Measurements from ENCODE around the gene KRTAP10-3. TPM values are rescaled to one million over a fixed set of nuclear protein-coding genes. Genes with fewer than 3 reads are reported as not detected.
A peak's percentile ranks its signal among the peaks of the same experiment; 100 is the strongest.

KRTAP10-3 gene
- total and polyA plus RNA-seq, 3 experiments from 2014 or later: not detected

DNA sequence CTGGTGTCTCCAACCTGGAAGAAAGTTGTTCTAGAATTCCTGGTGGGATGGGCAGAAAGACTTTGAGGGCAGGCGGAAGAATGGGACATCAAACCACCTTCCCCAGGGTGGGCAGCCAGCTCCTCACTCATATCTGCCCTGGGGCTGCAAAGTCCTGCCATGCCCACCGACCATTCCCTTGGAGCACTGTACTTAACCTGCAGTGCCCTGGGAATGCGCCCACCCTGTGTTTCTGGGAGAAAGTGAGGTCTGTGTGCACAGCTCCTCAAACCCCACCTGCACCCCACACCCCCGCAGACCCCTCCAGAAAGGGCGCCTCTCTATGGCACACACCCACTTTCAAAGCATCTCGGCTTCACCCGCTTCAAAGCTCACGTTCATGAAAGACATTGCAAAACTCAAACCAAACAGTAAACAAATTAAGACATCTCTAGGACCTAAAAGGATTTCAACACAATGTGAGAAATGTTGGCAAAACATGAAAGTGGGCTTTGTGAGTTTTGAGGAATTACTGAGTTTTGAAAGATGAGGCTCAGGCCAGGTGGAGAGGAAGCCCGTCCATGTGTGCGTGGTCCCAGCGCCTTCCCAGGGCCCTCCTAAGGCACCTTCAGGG, 43.7 kb downstream of the KRTAP10-3 start:
- H3K4me1 Mint-ChIP-seq: peaks cover 0 to 6% (median 0%) of the 10 kb centered on the region in 3 donors

DNA sequence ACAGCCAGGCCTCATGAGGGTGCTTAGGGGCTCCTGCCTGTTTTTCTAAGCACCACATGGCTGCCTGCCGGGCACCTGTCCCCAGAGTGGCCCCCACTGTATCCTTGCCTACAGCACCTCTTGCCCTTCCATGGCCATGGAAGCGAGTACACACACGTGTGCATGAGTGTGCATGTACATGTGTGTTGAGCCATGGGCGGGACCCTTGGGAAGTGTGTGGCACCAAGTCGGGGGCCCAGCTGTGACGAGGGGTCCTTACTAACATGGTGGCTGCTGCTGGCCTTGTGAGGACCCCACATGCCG, 44.4 kb downstream of the KRTAP10-3 start:
- ChIA-PET POLR2A (no interaction called here), CTCF (interaction anchor here (0.7 to 2.2 kb wide), 3 partner anchors 33 to 279 kb away, joined by 3 to 7 read pairs (median 5); no protein-coding TSS in a partner anchor)
- peak overlapping the region in 1 of 8 donors; percentile 47 for H3K27ac Mint-ChIP-seq
- no peaks in the 10 kb centered on the region for H3K9me3 ChIP-seq (ENCODE audit: low read length)
- H3K4me1 Mint-ChIP-seq: peaks cover 0 to 6% (median 0%) of the 10 kb centered on the region in 3 donors
- H3K4me1 ChIP-seq (ENCODE audit: insufficient read depth, low read length): peaks cover 11% of the 10 kb centered on the region
- no peak overlapping the region for H3K4me3 Mint-ChIP-seq
- no peaks in the 10 kb centered on the region for H3K9me3 Mint-ChIP-seq
- DNase-seq: peak in 1 of 5 donors; percentile 36
- H3K27ac ChIP-seq (ENCODE audit: low read depth, low read length): no peak overlapping the region
- no peaks in the 10 kb centered on the region for H3K27me3 Mint-ChIP-seq
- no peaks in the 10 kb centered on the region for H3K27me3 ChIP-seq (ENCODE audit: insufficient read depth, low read length, poor library complexity, severe bottlenecking)
- no peaks in the 10 kb centered on the region for H3K36me3 ChIP-seq (ENCODE audit: insufficient read depth, low read length)
- H3K4me3 ChIP-seq (ENCODE audit: low read length): no peak overlapping the region
- H3K36me3 Mint-ChIP-seq: no peaks in the 10 kb centered on the region

More for the DNA sequence above, 43.7 kb downstream of the KRTAP10-3 start:
- CTCF ChIA-PET: interaction anchor here (0.7 to 2.2 kb wide), 4 partner anchors 33 to 278 kb away, joined by 3 to 7 read pairs (median 4); no protein-coding TSS in a partner anchor
- POLR2A ChIA-PET: no interaction called here
- H3K9me3 Mint-ChIP-seq: no peaks in the 10 kb centered on the region
- H3K4me1 ChIP-seq (ENCODE audit: insufficient read depth, low read length): peaks cover 11% of the 10 kb centered on the region
- no peaks in the 10 kb centered on the region for H3K9me3 ChIP-seq (ENCODE audit: low read length)
- no peak overlapping the region for H3K4me3 ChIP-seq (ENCODE audit: low read length)
- H3K27me3 ChIP-seq (ENCODE audit: insufficient read depth, low read length, poor library complexity, severe bottlenecking): no peaks in the 10 kb centered on the region
- peak overlapping the region in 2 of 8 donors; percentile 32 to 79 for H3K27ac Mint-ChIP-seq
- no peaks in the 10 kb centered on the region for H3K36me3 ChIP-seq (ENCODE audit: insufficient read depth, low read length)
- no peaks in the 10 kb centered on the region for H3K27me3 Mint-ChIP-seq
- no peaks in the 10 kb centered on the region for H3K36me3 Mint-ChIP-seq
- no peak overlapping the region for H3K4me3 Mint-ChIP-seq
- peak in 1 of 5 donors; percentile 9 for DNase-seq
- H3K27ac ChIP-seq (ENCODE audit: low read depth, low read length): no peak overlapping the region

DNA sequence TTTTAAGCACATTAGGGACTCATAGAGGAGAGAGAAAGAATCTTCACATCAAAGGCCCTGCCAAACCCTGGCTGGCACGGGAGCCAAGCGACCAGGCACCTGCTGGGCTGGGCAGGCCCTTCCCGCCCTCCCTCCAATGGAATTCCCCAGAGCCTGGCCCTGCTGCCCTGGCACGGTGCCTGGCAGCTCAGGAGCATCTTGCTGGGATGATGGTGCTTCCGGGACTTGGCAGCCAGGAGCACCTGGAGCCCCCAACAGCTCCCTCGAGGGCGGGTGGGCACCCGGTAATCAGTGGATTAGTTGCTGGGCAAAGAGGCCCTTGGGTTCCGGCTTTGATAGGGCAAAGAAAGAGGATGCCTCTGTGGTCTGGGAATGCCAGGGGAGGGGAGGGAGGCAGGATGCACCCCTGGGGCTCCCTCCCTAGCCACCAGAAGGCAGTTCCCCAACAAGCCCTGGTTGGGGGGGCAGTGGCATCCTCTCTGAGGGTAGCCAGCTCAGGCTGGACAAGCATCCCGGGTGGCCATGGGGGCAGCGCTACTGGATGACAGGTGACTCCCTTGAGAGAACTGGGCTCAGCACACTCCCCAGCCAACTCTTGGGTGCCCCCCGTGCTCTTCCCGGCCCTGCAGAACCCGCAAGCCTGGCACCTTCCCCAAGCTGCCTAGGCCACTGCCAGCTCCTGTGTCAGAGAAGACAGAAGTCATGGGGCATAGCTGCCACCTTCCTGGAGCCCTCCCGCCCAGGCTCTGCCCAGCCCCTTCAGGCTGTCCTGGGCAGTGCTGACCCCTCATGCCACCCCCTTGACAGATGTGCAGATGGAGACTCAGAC, 45.0 kb downstream of the KRTAP10-3 start:
- Histone ChIP-seq H3K36me3 (ENCODE audit: insufficient read depth, low read length) (no peaks in the 10 kb centered on the region), H3K9me3 (ENCODE audit: low read length) (no peaks in the 10 kb centered on the region), H3K4me1 (ENCODE audit: insufficient read depth, low read length) (peaks cover 11% of the 10 kb centered on the region), H3K27ac (ENCODE audit: low read depth, low read length) (no peak overlapping the region), H3K27me3 (ENCODE audit: insufficient read depth, low read length, poor library complexity, severe bottlenecking) (no peaks in the 10 kb centered on the region), H3K4me3 (ENCODE audit: low read length) (no peak overlapping the region)
- peaks cover 0 to 6% (median 0%) of the 10 kb centered on the region in 3 donors for H3K4me1 Mint-ChIP-seq
- H3K27ac Mint-ChIP-seq: no peak overlapping the region
- CTCF ChIA-PET: interaction anchor here (1.4 to 6.1 kb wide), 2 partner anchors 228 to 280 kb away, joined by 3 to 134 read pairs; no protein-coding TSS in a partner anchor
- no peak overlapping the region for H3K4me3 Mint-ChIP-seq
- POLR2A ChIA-PET: no interaction called here
- no peaks in the 10 kb centered on the region for H3K9me3 Mint-ChIP-seq
- H3K27me3 Mint-ChIP-seq: no peaks in the 10 kb centered on the region
- no peaks in the 10 kb centered on the region for H3K36me3 Mint-ChIP-seq
- peak in 1 of 5 donors; percentile 39 for DNase-seq

DNA sequence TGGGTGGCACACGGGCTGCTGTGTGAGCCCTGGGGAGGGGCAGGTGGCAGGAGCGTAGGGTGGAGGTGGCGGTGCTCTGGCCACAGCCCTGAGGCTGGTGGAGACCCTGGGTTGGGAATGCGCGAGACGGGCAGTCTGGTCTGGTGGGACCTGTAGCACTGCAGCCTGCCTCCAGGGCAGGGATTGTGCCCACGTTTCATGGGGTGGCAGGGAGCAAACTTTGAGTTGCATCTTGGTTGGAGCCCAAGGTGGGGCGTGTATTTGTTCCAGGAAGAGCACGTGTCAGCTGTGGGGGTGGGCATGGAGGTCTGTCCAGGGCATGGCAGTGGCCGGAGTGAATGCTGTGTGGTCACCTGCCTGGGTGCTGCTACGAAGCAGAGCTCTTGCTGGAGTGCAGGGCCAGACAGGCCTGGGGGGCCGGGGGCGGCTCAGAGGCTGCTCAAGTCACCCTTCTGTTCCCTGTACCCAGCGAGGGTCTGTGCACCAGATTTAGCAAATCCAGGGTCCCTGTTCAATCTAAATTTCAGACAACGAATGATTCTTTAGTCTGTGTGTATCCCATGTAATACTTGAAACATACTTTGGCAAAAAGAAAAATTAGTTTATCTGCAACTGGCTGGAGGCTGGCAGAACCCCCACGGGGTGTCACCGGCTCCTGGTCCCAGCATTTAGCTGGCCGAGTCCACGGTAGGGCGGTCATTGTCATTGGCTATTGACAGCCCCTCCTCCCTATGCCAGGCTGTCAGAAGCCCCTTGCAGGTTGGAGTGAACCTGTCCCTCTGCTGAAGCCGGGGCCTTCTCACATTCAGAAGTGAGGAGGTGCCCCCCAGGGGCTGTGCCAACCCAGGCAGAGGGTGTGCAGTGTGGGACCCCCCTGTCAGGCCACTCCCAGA, 45.9 kb downstream of the KRTAP10-3 start:
- ChIA-PET CTCF (interaction anchor here (1.4 to 6.1 kb wide), 2 partner anchors 228 to 281 kb away, joined by 3 to 134 read pairs; no protein-coding TSS in a partner anchor), POLR2A (no interaction called here)
- H3K4me1 Mint-ChIP-seq: peaks cover 0 to 6% (median 0%) of the 10 kb centered on the region in 3 donors

DNA sequence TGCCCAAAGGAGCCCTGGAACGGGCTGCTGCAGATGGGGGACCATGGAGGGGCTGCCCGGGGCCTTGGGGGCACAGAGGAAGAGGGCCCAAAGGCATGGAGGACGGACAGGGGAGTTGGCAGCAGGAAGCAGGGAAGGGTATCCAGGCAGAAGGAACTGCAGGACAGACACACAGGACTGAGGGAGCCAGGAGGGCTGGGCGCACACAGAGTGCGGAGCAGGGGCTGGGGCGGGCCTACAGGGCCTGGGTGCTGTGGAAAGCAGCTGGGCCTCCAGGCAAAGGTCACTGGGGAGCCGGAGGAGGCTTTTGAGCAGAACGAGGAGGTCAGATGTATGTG, 46.7 kb downstream of the KRTAP10-3 start:
- Histone ChIP-seq H3K4me1 (ENCODE audit: insufficient read depth, low read length) (peaks cover 11% of the 10 kb centered on the region), H3K4me3 (ENCODE audit: low read length) (no peak overlapping the region), H3K27ac (ENCODE audit: low read depth, low read length) (no peak overlapping the region), H3K36me3 (ENCODE audit: insufficient read depth, low read length) (no peaks in the 10 kb centered on the region), H3K27me3 (ENCODE audit: insufficient read depth, low read length, poor library complexity, severe bottlenecking) (no peaks in the 10 kb centered on the region), H3K9me3 (ENCODE audit: low read length) (no peaks in the 10 kb centered on the region)
- H3K4me3 Mint-ChIP-seq: no peak overlapping the region
- ChIA-PET POLR2A (interaction anchor here (0.6 kb wide), 1 partner anchor 380 kb away, joined by 3 read pairs; no protein-coding TSS in a partner anchor), CTCF (interaction anchor here (2.4 to 6.1 kb wide), 4 partner anchors 229 to 288 kb away, joined by 8 to 134 read pairs (median 40); no protein-coding TSS in a partner anchor)
- no peak overlapping the region for H3K27ac Mint-ChIP-seq
- no peaks in the 10 kb centered on the region for H3K36me3 Mint-ChIP-seq
- H3K27me3 Mint-ChIP-seq: peaks cover 0 to 2% of the 10 kb centered on the region in 2 donors
- peaks cover 0 to 6% (median 0%) of the 10 kb centered on the region in 3 donors for H3K4me1 Mint-ChIP-seq
- no peak for DNase-seq
- no peaks in the 10 kb centered on the region for H3K9me3 Mint-ChIP-seq

More for the DNA sequence above, 45.9 kb downstream of the KRTAP10-3 start:
- H3K4me3 Mint-ChIP-seq: no peak overlapping the region
- H3K27me3 Mint-ChIP-seq: no peaks in the 10 kb centered on the region
- Histone ChIP-seq H3K9me3 (ENCODE audit: low read length) (no peaks in the 10 kb centered on the region), H3K27ac (ENCODE audit: low read depth, low read length) (no peak overlapping the region), H3K36me3 (ENCODE audit: insufficient read depth, low read length) (no peaks in the 10 kb centered on the region), H3K4me1 (ENCODE audit: insufficient read depth, low read length) (peaks cover 11% of the 10 kb centered on the region), H3K4me3 (ENCODE audit: low read length) (no peak overlapping the region), H3K27me3 (ENCODE audit: insufficient read depth, low read length, poor library complexity, severe bottlenecking) (no peaks in the 10 kb centered on the region)
- no peaks in the 10 kb centered on the region for H3K36me3 Mint-ChIP-seq
- H3K9me3 Mint-ChIP-seq: no peaks in the 10 kb centered on the region
- no peak overlapping the region for H3K27ac Mint-ChIP-seq
- peak in 1 of 5 donors; percentile 38 for DNase-seq

DNA sequence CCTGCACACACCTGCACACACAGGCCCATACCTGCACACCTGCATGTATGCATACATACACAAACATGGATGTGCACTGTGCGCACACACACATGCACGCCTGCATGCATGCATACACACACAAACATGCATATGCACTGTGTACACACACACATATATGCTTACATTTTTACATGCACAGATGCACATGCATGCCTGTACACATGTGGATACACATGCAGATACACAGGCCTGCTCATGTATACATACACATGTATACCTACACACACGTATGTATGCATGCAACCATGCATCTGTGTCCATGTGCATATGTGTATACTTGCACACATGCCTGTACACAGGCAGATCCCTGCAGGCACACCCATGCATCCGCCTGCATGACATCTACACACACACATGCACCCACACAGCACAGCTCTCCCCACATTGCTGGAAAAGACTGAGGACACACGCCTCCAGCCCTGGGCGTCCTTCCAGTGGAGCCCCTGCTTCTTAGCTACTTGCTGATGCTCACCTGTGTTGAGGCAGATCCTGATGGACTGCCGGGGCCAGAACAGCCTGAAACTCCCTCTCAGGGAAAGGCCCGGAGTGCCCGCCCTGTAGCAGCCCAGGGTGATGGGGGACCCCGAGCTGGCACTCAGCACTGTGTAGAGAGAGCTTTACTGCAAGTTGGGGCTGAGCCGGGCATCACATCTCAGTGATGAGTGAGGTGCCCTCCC, 47.2 kb downstream of the KRTAP10-3 start:
- H3K27me3 Mint-ChIP-seq: peaks cover 0 to 2% of the 10 kb centered on the region in 2 donors
- peaks cover 0 to 6% (median 0%) of the 10 kb centered on the region in 3 donors for H3K4me1 Mint-ChIP-seq

More for the DNA sequence above, 47.2 kb downstream of the KRTAP10-3 start:
- H3K4me3 ChIP-seq (ENCODE audit: low read length): peak overlapping the region; percentile 54
- Mint-ChIP-seq H3K4me3 (peak overlapping the region in 5 of 7 donors; percentile 44 to 68 (median 58)), H3K36me3 (no peaks in the 10 kb centered on the region), H3K9me3 (no peaks in the 10 kb centered on the region), H3K27ac (peak overlapping the region in 1 of 8 donors; percentile 83)
- peak in 1 of 5 donors; percentile 42 for DNase-seq
- ChIA-PET POLR2A (interaction anchor here (0.6 to 1.0 kb wide), 2 partner anchors 231 to 381 kb away, joined by 3 read pairs; no protein-coding TSS in a partner anchor), CTCF (interaction anchor here (0.6 to 6.1 kb wide), 48 partner anchors 7 to 361 kb away, joined by 3 to 134 read pairs (median 5); partner anchors contain the start of genes KRTAP10-1, KRTAP10-12, KRTAP10-5 and KRTAP12-3)
- H3K27me3 ChIP-seq (ENCODE audit: insufficient read depth, low read length, poor library complexity, severe bottlenecking): no peaks in the 10 kb centered on the region
- no peaks in the 10 kb centered on the region for H3K36me3 ChIP-seq (ENCODE audit: insufficient read depth, low read length)
- H3K4me1 ChIP-seq (ENCODE audit: insufficient read depth, low read length): peaks cover 11% of the 10 kb centered on the region
- H3K27ac ChIP-seq (ENCODE audit: low read depth, low read length): no peak overlapping the region
- H3K9me3 ChIP-seq (ENCODE audit: low read length): no peaks in the 10 kb centered on the region
